ENCODE measurements around the gene NCAPH2.

NCAPH2 gene

DNA sequence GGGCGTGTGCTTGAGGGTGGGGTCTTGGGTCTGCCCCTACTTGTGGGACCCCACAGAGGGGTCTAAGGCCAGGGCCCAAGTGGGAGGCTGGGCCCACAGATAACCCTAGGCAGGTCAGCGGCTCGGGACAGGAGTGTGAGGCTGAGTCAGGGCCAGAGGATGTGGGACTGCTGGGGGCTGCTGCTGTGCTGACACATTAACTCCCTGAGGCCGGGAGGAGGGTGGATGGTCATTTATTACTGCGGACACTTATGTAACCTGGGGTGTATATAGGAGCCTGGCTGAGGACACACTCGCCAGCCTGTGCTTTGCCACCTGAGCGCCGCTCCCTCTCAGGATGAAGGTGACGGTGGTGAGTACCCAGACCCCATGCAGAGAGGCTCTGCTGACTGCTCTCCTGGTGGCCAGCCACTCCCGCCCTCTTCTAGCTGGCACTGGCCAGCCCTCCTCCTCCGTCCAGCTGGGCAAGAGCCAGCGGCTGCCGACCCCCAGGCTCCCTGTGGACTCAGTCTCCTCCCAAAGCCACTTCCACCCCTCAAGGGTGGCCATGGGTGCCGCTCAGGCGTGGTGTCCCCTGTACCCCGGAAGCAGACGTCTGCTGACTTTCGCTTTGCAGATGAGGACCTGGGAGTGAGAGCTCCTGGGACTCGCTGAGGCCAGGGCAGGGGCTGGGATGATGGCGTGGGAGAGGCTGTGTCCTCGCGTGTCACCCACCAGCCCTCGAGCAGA lies 21.3 kb upstream of the NCAPH2 start, which contains the start of gene MIOX:
TSS of gene MIOX (plus strand) at position 299 of the 729 bp plus-strand sequence. CDS start at position 338, 39 bp downstream.
- DNase-seq = no peak

DNA sequence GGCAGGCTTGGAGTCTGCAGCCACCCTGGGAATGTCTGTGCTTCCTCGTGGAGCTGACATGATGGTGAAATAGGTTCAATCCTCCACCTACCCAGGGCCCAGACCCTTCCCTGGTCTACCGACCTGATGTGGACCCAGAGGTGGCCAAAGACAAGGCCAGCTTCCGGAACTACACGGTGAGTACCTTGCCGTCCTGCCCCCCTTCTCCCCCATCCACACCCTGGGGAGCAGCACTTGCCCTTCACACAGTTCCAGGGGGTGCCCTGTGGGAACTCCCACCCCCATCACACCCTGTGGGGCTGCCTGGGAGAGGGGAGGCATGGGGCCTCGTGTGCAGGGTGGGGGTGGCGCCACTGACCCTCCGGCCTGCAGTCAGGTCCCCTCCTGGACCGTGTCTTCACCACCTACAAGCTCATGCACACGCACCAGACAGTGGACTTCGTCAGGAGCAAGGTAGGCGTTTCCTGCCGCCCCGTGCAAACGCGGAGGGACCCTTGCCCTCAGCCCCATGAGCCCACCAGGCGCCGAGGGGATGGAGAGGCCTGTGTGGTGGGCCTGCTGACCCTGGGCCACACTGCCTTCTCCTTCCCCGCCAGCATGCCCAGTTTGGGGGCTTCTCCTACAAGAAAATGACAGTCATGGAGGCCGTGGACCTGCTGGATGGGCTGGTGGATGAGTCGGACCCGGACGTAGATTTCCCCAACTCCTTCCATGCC lies 20.6 kb upstream of the NCAPH2 start:
- H3K9me3 ChIP-seq (ENCODE audit: severe bottlenecking) = no peaks in the 10 kb centered on the region
- H3K27ac ChIP-seq = no peak overlapping the region
- no peak overlapping the region for H3K4me3 ChIP-seq (ENCODE audit: low read depth, low read length)
- no peaks in the 10 kb centered on the region for H3K36me3 ChIP-seq
- no peak for DNase-seq
- TF ChIP-seq, protein P1, sequence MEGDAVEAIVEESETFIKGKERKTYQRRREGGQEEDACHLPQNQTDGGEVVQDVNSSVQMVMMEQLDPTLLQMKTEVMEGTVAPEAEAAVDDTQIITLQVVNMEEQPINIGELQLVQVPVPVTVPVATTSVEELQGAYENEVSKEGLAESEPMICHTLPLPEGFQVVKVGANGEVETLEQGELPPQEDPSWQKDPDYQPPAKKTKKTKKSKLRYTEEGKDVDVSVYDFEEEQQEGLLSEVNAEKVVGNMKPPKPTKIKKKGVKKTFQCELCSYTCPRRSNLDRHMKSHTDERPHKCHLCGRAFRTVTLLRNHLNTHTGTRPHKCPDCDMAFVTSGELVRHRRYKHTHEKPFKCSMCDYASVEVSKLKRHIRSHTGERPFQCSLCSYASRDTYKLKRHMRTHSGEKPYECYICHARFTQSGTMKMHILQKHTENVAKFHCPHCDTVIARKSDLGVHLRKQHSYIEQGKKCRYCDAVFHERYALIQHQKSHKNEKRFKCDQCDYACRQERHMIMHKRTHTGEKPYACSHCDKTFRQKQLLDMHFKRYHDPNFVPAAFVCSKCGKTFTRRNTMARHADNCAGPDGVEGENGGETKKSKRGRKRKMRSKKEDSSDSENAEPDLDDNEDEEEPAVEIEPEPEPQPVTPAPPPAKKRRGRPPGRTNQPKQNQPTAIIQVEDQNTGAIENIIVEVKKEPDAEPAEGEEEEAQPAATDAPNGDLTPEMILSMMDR (IDR thresholded peaks at IDR 0.05; ENCODE audit: low read depth, low read length) = no peak
- H3K27me3 ChIP-seq (ENCODE audit: insufficient read depth, low read depth, severe bottlenecking) = no peaks in the 10 kb centered on the region

More for the DNA sequence above, 21.3 kb upstream of the NCAPH2 start, which contains the start of gene MIOX:
- TF ChIP-seq, protein P1 (IDR thresholded peaks at IDR 0.05; ENCODE audit: low read depth, low read length) = no peak
- Histone ChIP-seq H3K27ac (no peak within 1 kb of the TSS), H3K4me3 (ENCODE audit: low read depth, low read length) (no peak within 1 kb of the TSS), H3K9me3 (ENCODE audit: severe bottlenecking) (no peaks in the 10 kb centered on the region), H3K27me3 (ENCODE audit: insufficient read depth, low read depth, severe bottlenecking) (no peaks in the 10 kb centered on the region), H3K36me3 (no peaks in the 10 kb centered on the region)

DNA sequence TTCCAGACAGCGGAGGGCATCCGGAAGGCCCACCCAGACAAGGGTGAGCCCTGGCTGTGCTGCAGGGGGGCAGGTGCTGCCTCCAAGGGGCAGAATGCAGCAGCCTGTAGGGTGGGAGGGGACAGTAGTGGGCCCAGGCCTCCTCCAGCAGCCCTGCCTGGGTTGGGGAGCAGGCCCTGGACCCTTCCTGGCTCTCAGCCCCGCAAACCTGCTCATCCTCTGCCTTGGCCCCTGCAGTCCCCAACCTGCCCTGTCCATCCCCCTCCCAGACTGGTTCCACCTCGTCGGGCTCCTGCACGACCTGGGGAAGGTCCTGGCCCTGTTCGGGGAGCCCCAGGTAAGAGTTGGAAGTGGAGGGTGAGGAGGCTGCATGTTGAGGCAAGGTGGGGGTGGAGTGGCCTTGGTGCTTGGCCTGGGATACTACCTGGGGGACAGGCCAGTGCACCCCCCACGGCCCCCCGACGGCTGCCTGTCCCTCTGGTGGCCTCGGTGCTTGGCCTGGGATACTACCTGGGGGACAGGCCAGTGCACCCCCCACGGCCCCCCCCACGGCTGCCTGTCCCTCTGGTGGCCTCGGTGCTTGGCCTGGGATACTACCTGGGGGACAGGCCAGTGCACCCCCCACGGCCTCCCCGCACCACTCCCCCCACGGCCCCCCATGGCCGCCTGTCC lies 19.9 kb upstream of the NCAPH2 start:
- no peak overlapping the region for H3K4me3 ChIP-seq (ENCODE audit: low read depth, low read length)
- no peaks in the 10 kb centered on the region for H3K36me3 ChIP-seq
- TF ChIP-seq, protein P1 (IDR thresholded peaks at IDR 0.05; ENCODE audit: low read depth, low read length) = no peak
- H3K27me3 ChIP-seq (ENCODE audit: insufficient read depth, low read depth, severe bottlenecking) = no peaks in the 10 kb centered on the region
- DNase-seq = no peak
- H3K9me3 ChIP-seq (ENCODE audit: severe bottlenecking) = no peaks in the 10 kb centered on the region
- no peak overlapping the region for H3K27ac ChIP-seq

DNA sequence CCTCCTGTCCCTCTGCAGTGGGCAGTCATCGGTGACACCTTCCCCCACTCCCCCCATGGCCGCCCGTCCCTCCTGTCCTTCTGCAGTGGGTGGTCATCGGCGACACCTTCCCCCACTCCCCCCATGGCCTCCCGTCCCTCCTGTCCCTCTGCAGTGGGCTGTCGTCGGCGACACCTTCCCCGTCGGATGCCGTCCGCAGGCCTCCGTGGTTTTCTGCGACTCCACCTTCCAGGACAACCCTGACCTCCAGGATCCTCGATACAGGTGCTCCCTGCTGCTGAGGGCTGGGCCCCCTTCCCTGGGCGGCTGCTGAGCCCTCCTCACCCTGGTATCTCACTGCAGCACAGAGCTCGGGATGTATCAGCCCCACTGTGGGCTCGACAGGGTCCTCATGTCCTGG lies 19.1 kb upstream of the NCAPH2 start:
- Histone ChIP-seq H3K9me3 (ENCODE audit: severe bottlenecking) (no peaks in the 10 kb centered on the region), H3K4me3 (ENCODE audit: low read depth, low read length) (no peak overlapping the region), H3K36me3 (no peaks in the 10 kb centered on the region), H3K27me3 (ENCODE audit: insufficient read depth, low read depth, severe bottlenecking) (no peaks in the 10 kb centered on the region), H3K27ac (no peak overlapping the region)
- TF ChIP-seq, protein P1 (IDR thresholded peaks at IDR 0.05; ENCODE audit: low read depth, low read length) = no peak
- no peak for DNase-seq

GRCh38 chr22:50489363-50490243 lies 18.4 kb upstream of the NCAPH2 start:
- Histone ChIP-seq H3K36me3 (no peaks in the 10 kb centered on the region), H3K4me3 (ENCODE audit: low read depth, low read length) (no peak overlapping the region), H3K27ac (no peak overlapping the region), H3K27me3 (ENCODE audit: insufficient read depth, low read depth, severe bottlenecking) (no peaks in the 10 kb centered on the region), H3K9me3 (ENCODE audit: severe bottlenecking) (no peaks in the 10 kb centered on the region)
- TF ChIP-seq, protein P1 (IDR thresholded peaks at IDR 0.05; ENCODE audit: low read depth, low read length) = no peak
- no peak for DNase-seq

All from WERI-Rb-1 (cell line).